ENCODE data around the gene CREG1.

DNA sequence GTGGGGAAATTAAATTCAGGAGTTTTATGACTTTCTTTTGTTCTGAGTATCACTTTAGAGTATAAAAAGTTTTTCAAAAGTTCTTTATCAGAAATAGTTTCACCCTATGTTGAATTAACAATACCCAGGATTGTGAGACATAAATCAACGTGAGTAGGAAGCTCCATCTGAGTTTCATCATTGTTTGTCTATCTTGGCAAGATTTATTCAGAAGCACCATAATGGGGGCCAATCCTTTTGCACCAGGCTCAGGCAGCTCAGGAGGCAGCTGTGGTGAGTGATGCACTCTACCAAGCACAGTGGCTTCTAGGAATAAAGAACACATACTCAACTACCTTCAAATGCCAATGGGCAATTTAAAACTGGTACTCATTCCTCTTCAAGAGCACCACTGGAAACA is 12.0 kb downstream of the CREG1 start:
- no peak for TF ChIP-seq POLR2A (IDR thresholded peaks at IDR 0.05)
- TF ChIP-seq, protein P1, sequence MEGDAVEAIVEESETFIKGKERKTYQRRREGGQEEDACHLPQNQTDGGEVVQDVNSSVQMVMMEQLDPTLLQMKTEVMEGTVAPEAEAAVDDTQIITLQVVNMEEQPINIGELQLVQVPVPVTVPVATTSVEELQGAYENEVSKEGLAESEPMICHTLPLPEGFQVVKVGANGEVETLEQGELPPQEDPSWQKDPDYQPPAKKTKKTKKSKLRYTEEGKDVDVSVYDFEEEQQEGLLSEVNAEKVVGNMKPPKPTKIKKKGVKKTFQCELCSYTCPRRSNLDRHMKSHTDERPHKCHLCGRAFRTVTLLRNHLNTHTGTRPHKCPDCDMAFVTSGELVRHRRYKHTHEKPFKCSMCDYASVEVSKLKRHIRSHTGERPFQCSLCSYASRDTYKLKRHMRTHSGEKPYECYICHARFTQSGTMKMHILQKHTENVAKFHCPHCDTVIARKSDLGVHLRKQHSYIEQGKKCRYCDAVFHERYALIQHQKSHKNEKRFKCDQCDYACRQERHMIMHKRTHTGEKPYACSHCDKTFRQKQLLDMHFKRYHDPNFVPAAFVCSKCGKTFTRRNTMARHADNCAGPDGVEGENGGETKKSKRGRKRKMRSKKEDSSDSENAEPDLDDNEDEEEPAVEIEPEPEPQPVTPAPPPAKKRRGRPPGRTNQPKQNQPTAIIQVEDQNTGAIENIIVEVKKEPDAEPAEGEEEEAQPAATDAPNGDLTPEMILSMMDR (IDR thresholded peaks at IDR 0.05): no peak

Data from right lobe of liver (tissue), 4 donors.